Islet of Langerhans (tissue), 1 donor: ENCODE measurements around the gene VPS11.
"Not testable (repeated sequence)": the region's sequence is repeated elsewhere in the genome, so short reads cannot be mapped to it uniquely, and the experiment has no call there.

Source experiments
- FAIRE-seq: peaks from one replicate; lab custom pipeline; 2011; peaks lifted over from hg19 to GRCh38; lab: Jason Lieb, UNC

Gene VPS11

GRCh38 chr11:119038884-119039283 lies 28.7 kb upstream of the VPS11 start:
- FAIRE-seq, result no peak

DNA sequence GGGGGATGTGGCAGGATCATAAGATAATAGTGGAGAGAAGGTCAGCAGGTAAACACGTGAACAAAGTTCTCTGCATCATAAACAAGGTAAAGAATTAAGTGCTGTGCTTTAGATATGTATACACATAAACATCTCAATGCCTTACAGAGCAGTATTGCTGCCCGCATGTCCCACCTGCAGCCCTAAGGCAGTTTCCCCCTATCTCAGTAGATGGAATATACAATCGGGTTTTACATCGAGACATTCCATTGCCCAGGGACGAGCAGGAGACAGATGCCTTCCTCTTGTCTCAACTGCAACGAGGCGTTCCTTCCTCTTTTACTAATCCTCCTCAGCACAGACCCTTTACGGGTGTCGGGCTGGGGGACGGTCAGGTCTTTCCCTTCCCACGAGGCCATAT lies 28.1 kb upstream of the VPS11 start:
- not testable (repeated sequence) for FAIRE-seq

- FAIRE-seq, result no peak
Observed at GRCh38 chr11:119041821-119042514, 25.6 kb upstream of the VPS11 start.

DNA sequence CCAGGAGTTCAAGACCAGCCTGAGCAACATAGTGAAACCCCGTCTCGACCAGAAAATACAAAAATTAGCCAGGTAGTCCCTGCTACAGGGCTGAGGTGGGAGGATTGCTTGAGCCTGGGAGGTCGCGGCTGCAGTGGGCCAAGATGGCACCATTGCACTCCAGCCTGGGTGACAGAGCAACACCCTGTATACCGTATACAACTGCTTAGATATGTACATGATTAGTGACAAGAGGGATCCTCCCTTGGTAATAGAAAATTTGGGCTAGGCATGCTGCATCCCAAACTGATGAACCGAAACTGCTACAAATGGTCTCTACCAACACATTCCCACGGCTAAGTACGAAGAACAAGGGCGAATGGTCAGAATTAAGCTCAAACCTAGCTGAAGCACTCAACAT lies 24.7 kb upstream of the VPS11 start:
- no peak for FAIRE-seq

GRCh38 chr11:119044708-119045107 lies 22.9 kb upstream of the VPS11 start:
- FAIRE-seq, result no peak

GRCh38 chr11:119046489-119046888 lies 21.1 kb upstream of the VPS11 start:
- FAIRE-seq, result no peak

DNA sequence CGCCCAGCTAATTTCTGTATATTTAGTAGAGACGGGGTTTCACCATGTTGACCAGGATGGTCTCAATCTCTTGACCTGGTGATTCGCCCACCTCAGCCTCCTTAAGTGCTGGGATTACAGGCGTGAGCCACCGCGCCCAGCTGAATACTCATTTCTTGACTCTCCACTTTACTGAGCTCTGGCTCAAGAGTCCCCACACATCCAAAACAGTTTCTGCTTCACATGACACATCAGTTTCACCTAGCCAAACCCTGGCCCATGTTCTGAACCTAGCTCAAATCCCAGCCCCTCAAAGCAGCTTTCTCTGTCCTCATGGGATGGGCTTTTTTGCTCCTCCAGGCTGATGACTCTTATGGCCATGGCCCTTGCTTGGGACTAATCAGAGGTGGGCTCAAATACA lies 20.4 kb upstream of the VPS11 start:
- no peak for FAIRE-seq

DNA sequence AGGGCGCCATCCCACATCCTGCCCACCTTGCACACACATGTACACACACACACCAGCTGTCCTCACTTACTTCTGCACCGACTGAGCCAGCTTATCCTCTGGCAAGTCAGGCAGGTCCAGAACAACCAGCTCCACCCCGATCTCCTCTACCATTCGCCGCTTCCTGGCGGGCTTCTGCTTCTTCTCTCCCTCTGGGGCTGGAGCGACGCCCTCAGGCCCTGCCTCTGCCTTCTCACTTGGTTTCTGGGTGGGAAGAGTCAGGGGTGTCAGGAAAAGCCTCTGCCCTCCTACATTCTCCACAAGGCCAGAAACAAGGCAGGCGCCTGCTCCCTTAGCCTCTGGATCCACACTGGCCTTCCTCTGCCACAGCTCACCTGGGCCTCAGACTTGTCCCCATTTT lies 19.0 kb upstream of the VPS11 start:
- FAIRE-seq, result no peak

- FAIRE-seq, result no peak
Observed at GRCh38 chr11:119049081-119049480, 18.5 kb upstream of the VPS11 start.

- FAIRE-seq, result no peak
Observed at GRCh38 chr11:119051440-119052162, 16.0 kb upstream of the VPS11 start.

- no peak for FAIRE-seq
Observed at GRCh38 chr11:119052163-119052814, 15.3 kb upstream of the VPS11 start.

DNA sequence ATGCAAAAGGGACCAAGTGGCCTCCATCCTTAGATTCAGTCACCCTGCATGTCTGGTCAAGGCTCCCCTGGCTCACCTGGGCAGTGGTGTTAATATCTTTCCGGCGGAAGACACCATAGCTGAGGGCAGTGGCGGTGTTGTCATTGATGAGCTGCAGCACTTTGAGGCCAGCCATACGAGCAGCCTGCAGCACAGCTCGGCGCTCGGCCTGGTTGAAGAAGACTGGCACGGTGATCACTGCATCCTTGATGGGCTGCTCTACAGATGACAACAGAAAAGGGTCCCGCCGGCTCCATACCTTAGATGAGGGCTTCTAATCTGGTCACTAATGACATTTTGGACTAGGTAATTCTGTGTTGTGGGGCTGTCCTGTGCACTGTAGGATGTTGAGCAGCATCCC lies 13.2 kb upstream of the VPS11 start:
- FAIRE-seq, result no peak

- no peak for FAIRE-seq
Observed at GRCh38 chr11:119055901-119056300, 11.7 kb upstream of the VPS11 start.

DNA sequence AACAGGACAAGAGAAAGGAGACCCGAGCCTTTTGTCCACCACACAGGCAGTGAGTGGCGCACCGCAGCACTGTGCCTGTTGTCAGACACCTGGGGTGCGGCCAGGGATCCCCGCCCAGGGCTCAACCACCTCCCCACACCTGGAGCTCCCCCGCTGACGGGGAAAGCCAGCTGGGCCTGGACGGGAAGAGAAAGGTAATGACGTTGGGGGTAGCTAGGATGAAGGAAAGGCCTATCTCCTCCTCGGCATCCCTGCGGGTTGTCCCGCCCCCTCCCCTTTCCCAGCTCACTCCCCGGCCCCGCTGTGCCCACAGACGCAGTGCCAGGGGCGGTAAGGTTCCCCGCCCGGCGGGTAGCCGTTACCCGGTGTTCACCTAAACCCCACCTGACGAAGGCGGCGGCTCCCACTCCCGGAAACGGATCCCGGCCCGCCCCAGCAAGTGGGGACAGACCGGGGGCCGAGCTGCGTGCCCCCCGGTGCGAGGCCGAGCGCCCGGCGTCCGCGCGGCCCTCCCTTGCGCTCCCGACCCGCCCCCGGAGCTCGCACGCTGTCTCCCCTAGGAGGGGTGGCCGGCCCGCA lies 11.1 kb upstream of the VPS11 start:
- no peak for FAIRE-seq

- FAIRE-seq, result no peak
Observed at GRCh38 chr11:119057000-119057769, 10.4 kb upstream of the VPS11 start, which contains the start of gene HYOU1. HYOU1 (minus strand) TSS chr11:119057205; CDS start chr11:119056160, 1,045 bp downstream.

DNA sequence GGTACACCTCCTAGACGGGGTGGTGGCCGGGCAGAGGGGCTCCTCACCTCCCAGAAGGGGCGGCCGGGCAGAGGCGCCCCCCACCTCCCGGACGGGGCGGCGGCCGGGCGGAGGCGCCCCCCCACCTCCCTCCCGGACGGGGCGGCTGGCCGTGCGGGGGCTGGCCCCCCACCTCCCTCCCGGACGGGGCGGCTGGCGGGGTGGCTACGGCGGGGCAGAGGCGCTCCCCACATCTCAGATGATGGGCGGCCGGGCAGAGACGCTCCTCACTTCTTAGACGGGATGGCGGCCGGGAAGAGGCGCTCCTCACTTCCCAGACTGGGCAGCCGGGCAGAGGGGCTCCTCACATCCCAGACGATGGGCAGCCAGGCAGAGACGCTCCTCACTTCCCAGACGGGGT lies 8.5 kb upstream of the VPS11 start:
- FAIRE-seq, result not testable (repeated sequence)

DNA sequence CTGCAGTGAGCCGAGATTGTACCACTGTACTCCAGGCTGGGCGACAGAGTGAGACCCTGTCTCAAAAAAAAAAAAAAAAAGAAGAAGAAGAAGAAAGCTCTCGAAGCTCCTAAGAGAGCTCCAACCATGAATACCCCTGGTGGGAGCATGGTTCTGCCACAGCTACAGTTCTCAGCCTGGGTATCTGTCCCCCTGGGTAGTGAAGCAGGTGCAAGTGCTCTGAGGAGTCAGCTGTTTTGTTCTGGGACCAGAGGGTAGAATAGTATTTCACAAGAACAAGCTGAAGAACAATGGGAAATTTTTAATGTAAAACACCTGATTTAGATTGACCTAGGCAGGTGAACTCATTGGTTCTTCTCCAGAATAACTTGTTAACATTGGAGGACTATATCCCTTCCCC lies 6.4 kb upstream of the VPS11 start:
- FAIRE-seq, result no peak

GRCh38 chr11:119062779-119063178 lies 4.8 kb upstream of the VPS11 start:
- no peak for FAIRE-seq

DNA sequence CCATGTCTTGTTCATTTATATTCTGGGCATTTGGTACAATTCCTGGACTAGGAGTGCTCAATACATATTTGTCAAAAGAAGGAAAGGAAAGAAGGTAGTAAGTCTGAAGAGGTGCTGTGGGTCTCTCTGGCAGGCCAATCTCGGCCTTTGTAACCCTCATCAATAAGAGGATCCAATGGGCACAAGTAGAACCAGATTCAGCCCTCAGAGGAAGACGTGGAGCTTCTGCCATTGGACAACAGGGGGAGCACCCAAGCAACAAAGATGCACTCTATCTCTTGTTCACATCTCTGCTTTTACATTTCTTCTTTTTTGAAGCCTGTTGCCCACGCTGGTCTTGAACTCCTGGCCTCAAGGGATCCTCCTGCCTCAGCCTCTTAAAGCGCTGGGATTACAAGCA lies 2.2 kb upstream of the VPS11 start:
- FAIRE-seq, result no peak

DNA sequence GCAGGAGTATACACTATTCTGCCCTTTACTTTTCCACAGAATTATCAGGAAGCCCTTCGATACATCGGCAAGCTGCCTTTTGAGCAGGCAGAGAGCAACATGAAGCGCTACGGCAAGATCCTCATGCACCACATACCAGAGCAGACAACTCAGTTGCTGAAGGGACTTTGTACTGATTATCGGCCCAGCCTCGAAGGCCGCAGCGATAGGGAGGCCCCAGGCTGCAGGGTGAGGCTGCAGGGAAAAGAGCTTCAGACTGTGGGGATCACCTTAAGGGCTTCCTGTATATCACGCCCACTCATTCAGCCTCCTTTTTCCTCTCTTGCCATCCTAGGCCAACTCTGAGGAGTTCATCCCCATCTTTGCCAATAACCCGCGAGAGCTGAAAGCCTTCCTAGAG lies 10.2 kb downstream of the VPS11 start:
- FAIRE-seq, result no peak

- FAIRE-seq, result no peak
Observed at GRCh38 chr11:119078675-119079420, 11.2 kb downstream of the VPS11 start.
